ENCODE results near the gene HMCN1.

GRCh38 chr1:186099336-186100104 is 365.3 kb downstream of the HMCN1 start:
- TF ChIP-seq EZH2 (IDR thresholded peaks at IDR 0.05; ENCODE audit: low read depth, unreplicated experiment) (no peak), ZNF331 (CRISPR knock-in tag; IDR thresholded peaks at IDR 0.05; ENCODE audit: low read depth) (no peak), POLR2AphosphoS5 (IDR thresholded peaks at IDR 0.05; ENCODE audit: low read depth) (no peak), JUNB (IDR thresholded peaks at IDR 0.05; ENCODE audit: unreplicated experiment) (no peak), EZH2phosphoT487 (IDR thresholded peaks at IDR 0.05; ENCODE audit: unreplicated experiment) (no peak), ZNF114 (CRISPR knock-in tag; IDR thresholded peaks at IDR 0.05) (no peak), CREB1 (CRISPR knock-in tag; IDR thresholded peaks at IDR 0.05; ENCODE audit: low read depth) (no peak), STAT1 (IDR thresholded peaks at IDR 0.05; ENCODE audit: unreplicated experiment) (no peak)
- TF ChIP-seq, protein P1, sequence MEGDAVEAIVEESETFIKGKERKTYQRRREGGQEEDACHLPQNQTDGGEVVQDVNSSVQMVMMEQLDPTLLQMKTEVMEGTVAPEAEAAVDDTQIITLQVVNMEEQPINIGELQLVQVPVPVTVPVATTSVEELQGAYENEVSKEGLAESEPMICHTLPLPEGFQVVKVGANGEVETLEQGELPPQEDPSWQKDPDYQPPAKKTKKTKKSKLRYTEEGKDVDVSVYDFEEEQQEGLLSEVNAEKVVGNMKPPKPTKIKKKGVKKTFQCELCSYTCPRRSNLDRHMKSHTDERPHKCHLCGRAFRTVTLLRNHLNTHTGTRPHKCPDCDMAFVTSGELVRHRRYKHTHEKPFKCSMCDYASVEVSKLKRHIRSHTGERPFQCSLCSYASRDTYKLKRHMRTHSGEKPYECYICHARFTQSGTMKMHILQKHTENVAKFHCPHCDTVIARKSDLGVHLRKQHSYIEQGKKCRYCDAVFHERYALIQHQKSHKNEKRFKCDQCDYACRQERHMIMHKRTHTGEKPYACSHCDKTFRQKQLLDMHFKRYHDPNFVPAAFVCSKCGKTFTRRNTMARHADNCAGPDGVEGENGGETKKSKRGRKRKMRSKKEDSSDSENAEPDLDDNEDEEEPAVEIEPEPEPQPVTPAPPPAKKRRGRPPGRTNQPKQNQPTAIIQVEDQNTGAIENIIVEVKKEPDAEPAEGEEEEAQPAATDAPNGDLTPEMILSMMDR (conservative IDR thresholded peaks at IDR 0.05; ENCODE audit: low read depth in 2 of 2), result no peak
- TF ChIP-seq, protein P2, sequence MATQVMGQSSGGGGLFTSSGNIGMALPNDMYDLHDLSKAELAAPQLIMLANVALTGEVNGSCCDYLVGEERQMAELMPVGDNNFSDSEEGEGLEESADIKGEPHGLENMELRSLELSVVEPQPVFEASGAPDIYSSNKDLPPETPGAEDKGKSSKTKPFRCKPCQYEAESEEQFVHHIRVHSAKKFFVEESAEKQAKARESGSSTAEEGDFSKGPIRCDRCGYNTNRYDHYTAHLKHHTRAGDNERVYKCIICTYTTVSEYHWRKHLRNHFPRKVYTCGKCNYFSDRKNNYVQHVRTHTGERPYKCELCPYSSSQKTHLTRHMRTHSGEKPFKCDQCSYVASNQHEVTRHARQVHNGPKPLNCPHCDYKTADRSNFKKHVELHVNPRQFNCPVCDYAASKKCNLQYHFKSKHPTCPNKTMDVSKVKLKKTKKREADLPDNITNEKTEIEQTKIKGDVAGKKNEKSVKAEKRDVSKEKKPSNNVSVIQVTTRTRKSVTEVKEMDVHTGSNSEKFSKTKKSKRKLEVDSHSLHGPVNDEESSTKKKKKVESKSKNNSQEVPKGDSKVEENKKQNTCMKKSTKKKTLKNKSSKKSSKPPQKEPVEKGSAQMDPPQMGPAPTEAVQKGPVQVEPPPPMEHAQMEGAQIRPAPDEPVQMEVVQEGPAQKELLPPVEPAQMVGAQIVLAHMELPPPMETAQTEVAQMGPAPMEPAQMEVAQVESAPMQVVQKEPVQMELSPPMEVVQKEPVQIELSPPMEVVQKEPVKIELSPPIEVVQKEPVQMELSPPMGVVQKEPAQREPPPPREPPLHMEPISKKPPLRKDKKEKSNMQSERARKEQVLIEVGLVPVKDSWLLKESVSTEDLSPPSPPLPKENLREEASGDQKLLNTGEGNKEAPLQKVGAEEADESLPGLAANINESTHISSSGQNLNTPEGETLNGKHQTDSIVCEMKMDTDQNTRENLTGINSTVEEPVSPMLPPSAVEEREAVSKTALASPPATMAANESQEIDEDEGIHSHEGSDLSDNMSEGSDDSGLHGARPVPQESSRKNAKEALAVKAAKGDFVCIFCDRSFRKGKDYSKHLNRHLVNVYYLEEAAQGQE (IDR thresholded peaks at IDR 0.05; ENCODE audit: unreplicated experiment), result no peak
